Hepatic stellate cell (primary cell): Measurements from ENCODE around the gene FERMT3.

Experiments
- DNase-seq: peaks from one replicate; pipeline ENCODE4 v3.0.0; 2011; ENCODE audit warnings: low spot score

Gene FERMT3

DNA sequence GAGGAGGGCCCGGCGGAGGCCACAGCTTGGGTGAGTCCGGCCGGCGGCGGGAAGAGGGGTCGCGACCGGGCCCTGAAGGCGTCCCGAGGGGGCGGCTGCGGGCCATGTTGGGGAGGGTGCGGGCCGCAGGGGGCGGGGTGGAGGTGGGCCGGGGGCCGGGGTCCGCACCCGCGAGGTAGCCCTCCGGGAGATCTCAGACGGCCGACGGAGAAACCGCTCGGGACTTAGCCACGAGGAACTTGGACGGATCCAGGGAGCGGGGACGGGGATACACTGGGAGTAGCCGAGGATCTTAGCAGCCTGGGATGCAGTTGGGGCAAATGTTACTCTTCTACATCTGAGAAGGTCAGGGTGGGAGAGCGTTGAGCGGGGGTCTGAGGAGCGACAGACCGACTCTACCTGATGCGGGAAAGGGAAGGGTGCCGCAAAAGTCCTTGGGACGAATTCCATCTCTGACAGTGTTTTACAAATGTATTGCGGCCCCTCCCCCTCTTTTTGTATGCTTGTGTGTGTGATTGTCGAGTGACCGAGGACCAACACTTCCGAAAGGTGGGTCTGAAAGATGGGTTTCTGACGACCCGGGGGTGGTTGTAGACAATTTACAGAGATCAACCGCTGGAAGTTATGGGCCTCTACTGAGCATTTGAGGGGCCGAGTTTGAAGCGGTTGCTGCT lies 19.9 kb upstream of the FERMT3 start:
- DNase-seq = no peak

DNA sequence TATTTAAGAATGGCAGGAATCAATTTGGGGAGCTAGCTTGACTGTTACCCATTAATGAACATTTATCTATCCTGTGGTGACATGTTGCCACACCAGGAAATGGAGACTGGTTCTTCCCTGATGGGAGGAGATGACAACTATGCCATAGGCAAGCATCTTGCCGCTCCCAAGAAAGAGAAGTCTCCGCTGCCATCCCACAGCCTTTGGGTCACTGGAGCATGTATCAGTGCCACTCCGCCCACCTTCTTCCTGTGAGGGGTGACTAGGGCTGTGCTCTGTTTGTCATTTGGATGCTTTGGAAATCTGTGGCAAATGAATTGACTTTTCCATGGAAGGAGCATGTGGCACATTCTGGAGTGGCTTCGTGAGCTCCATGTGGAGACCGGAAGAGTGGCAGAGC lies 14.1 kb upstream of the FERMT3 start:
- no peak for DNase-seq

DNA sequence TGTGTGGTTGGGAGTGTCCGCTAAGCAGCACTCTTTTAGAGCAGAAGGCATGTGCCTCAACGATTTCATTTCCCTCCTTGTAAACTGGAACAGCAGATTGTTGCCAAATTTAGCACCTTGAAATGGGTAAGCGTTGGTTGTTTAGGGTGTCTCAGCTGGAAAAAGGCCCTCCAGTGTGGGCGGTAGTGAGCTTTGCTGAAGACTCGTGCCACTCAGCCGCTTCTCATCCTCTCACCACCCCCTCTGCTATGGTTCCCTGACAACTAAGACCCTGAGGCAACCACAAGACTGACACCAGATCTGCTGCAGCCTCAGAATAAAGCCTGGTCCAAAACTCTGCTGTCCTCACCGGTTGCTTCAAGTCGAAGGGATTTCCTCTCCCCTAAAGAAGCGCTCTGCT lies 9.9 kb upstream of the FERMT3 start:
- no peak for DNase-seq

DNA sequence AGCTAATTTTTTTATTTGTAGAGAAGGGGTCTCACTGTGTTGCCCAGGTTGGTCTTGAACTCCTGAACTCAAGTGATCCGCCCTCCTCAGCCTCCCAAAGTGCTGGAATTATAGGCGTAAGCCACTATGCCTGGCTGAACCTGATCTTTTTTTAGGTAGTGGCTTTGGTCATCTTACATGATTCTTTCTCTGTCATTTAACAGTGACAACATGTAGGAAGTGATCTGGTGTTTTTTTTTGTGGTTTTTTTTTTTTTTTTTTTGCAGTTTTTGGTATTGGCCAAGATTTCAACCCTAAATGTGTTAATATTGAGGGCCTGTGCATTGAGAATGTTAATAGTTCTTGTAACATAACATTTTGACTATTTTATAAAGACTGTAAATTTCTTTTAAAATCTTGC lies 8.0 kb upstream of the FERMT3 start:
- DNase-seq = no peak

DNA sequence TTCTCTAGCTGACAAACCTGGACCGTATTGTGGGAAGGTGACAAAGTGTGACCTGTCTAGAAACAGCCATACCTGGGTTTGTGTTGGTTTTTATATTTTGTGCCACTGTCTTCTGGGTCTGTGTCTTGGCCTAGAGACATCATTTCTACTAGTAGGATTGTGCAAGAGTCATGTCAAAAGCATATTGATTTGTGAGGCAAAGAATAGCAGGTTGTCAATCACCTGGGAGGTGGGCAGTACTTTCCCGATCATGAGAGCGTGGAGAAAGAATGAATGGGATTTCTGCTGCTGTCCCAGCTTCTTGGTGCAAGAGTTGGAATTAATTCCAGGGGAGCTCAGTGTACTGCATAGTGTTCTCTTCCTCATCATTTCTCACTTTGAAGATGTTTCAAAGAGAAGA lies 5.0 kb upstream of the FERMT3 start:
- DNase-seq = no peak

DNA sequence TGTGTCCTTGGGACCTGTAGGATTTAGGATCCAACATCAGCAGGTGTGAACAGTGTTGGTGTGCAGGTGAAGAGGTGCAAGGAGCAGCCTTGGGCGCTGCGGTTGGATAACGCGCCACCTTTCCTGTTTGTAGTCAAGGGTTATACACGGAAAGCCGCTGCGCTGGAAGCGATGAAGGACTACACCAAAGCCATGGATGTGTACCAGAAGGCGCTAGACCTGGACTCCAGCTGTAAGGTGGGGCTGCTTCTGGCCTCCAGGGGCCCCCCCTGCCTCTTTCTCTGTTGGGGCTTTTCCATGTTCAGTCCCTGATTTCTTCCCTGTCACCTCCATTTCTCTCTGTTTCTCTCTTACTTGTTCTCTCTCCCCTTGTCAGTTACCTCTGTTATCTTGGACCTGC lies 3.5 kb upstream of the FERMT3 start:
- no peak for DNase-seq

DNA sequence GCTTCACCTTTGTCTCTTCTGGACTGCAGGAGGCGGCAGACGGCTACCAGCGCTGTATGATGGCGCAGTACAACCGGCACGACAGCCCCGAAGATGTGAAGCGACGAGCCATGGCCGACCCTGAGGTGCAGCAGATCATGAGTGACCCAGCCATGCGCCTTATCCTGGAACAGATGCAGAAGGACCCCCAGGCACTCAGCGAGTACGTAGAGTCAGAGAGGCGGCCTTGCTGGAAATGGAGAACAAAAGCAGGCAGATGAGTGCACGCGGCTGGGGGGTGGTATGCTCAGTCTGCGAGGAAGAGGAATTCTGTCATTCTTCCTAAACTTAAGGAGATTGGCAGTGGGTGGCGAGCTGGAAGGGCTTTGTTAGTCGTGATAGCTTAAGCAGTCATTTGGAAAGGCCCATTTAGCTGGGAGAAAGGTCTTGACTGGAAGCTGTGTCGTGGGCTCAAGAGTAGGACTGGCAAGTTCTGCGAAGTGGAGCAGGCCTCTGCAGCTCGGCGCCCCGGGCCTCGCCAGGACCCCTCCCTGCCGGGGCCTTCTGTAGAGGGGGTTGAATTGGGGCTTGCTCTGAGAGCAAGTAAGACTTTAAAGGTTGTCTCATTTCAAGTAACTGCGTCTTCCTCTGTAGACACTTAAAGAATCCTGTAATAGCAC lies 3.0 kb upstream of the FERMT3 start:
- DNase-seq = no peak

DNA sequence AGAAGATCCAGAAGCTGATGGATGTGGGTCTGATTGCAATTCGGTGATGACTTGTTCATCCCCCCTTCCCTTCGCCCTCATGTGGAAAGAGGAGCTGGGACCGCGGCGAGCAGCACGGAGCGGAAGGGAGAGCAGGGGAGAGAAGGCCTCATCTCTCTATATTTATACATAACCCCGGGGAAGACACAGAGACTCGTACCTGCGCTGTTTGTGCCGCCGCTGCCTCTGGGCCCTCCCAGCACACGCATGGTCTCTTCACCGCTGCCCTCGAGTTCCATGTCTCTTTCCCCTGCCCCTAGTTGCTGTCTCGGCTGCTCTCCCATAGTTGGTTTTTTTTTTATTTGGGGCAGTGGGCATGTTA lies 2.5 kb upstream of the FERMT3 start:
- no peak for DNase-seq

DNA sequence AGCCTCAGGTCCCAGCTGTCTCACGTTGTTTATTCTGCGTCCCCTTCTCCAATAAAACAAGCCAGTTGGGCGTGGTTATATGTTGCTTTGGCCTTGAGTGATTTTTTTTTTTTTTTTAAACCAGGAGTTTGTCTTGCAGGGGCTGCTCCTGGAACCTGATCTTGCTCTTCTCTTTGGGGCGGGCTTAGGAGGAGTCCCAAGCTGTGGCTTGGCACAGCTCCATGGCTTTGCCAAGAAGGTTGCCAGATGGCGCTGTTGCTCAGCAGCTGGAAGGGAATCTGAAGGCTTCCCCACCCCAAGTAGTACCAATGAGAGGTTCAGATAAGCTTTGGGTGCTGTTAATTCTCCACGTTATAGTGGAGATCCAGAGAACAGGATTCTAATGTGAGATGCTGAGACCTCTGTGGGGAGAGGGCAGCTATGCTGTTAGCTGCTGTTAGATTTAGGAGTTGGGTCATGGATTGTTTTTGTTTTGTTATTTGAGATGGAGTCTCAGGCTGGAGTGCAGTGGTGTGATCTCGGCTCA lies 2.0 kb upstream of the FERMT3 start:
- peak; percentile 97 for DNase-seq

DNA sequence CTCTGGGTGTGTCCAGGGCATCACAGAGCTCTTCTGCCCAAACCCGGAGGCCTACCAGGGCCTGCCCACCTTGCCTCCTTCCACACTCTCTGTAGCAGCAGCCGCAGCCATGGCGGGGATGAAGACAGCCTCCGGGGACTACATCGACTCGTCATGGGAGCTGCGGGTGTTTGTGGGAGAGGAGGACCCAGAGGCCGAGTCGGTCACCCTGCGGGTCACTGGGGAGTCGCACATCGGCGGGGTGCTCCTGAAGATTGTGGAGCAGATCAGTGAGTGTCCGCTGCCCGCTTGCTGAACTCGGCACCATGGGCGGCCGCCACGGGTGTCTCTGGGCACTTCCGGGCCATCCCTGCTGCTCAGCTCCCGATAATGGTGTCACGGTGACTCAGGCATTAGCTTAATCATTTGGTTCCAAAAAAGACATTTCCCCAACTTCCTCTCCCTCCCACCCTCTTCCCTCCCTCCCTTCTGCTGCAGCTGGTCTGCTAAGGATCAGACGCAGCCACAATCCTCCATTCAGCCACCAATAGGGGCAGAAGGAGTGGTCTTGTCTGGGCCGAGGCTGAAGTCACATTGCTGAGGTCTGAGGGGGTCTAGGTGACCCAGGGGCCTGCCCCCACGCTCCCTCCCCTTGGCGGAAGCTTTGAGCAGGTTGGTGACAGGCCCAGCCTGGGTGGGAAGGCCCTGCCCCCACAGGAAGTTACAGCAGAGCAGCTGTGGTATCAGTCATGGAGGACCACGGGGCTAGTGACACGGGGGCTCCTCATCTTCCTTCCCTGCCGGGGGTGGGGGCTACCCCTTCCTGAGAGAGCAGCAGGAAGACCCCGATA lies 950 bp downstream of the FERMT3 start:
- DNase-seq = peak; percentile 93

DNA sequence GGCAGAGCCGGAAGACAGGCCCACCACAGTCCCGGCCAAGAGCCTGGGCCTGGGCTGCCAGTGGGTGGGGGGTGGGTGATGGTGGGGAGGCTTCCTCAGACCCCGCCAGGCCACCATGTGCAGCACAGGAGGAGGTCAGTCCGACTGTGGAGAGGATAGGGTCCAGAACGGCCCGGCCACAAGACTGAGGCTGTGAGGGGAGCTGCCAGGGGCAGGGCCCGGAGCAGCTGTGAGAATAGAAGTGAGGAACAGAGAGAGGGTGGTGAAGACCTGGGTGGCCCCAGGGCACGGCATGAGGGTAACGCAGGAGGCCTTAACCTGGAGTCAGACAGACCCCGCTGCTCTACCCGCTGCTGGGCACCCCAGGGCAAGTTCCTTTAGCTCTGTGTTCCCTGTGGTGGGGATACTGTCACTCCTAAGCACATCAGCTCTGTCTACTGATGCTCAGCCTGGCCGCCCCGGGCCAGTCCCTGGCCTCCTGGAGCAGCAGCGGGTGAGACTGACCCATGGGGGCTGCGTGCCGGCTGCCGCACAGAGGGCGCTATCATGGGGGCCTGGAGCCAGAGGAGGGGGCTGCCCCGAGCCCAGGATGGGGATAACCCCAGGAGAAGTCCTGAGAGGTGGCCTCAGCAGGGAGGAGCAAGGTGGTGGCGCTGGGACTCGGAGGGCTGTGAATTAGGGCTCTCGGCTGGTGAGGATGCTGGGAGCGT lies 1.7 kb downstream of the FERMT3 start:
- DNase-seq = no peak

DNA sequence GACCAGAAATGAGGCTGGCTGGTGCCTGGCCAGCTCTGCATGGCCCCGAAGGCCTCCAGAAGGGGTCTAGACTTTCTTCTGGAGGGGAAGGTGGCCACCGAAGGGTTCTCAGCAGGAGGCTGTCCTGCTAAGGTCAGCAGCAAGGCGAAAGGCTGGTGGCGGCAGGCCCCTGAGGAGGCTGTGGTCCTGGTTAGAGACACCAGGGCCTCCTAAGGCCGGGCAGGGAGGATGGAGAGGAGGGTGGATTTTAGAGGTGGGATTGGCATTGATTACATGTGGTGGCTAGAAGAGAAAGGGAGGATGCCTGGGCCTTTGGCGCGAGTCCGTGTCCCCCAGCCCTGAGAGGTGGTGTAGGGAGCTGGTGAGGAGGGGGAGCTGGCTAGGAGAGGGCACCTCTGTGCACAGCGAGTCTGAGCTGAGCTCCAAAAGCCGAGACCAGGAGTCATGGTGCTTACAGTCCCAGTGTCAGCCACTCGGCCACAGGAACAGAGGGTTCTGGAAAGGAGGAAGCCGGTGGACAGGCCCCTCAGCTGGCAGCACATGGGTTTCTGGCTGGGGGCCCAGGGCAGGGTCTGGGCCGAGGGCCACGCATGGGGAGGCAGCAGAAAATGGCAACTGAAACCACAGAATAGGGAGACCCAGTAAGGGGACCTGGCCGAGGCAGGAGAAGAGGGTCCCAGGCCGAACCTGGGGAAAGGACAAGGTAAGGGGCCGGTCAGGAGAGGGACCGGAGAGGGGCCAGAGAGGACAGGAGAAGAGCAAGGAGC lies 2.5 kb downstream of the FERMT3 start:
- DNase-seq = no peak

DNA sequence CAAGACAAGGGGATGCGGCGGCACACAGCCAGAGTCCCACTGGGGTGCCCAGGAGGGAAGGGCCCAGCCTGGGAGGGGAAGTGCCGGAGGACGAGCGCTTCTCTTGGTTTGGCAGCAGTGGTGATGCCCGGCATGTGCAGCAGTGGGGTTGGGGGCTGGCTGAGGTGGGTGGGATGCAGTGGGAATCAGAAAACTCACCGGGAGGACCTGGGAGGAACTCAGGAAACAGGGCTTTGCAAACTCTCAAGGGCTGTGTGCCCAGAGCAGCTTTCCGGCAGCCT lies 3.0 kb downstream of the FERMT3 start:
- no peak for DNase-seq

DNA sequence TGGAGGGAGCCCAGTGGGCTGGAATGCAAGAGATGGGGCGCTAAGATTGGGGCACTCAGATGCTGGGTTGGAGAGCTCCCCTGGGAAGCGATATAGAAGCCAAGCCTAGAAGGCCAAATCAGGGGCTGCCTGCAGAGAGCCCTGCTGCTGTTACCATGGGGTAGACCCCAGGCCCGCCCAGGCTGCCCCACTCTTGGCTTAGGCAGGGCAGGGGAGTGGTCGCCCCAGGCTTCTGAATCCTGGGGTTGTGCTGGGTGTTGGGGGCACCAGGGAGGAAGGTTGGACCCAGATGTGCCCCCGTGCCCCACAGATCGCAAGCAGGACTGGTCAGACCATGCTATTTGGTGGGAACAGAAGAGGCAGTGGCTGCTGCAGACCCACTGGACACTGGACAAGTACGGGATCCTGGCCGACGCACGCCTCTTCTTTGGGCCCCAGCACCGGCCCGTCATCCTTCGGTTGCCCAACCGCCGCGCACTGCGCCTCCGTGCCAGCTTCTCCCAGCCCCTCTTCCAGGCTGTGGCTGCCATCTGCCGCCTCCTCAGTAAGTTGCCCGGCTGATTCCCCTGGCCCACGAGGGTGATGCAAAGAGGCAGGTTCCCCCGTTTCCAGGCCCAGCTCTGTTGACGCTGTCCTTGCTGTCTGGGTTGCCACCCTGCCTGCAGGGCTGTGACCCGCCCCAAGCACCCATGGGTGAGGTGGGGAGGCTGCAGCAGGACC lies 3.9 kb downstream of the FERMT3 start:
- no peak for DNase-seq

DNA sequence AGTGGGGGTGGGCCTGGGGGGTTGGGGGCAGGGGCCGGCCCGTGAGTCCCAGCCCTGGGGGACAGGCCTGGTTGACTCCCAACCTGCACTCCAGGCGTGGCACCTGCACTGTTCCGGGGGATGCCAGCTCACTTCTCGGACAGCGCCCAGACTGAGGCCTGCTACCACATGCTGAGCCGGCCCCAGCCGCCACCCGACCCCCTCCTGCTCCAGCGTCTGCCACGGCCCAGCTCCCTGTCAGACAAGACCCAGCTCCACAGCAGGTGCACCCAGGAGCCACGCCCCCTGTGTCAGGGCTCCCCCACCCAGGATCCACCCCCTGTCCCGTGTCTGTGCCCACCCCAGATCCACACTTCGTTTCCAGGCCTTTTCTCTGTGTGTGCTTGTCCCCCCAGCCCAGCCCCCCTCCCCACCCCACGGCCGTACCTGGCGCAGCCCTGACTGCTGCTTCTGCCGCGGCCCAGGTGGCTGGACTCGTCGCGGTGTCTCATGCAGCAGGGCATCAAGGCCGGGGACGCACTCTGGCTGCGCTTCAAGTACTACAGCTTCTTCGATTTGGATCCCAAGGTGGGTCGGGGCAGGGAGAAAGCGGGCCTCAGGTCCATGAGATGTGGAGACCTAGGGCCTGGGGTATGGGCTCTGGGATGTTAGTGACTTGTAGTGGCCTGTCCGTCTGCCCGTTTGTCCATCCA lies 4.8 kb downstream of the FERMT3 start:
- DNase-seq = no peak

DNA sequence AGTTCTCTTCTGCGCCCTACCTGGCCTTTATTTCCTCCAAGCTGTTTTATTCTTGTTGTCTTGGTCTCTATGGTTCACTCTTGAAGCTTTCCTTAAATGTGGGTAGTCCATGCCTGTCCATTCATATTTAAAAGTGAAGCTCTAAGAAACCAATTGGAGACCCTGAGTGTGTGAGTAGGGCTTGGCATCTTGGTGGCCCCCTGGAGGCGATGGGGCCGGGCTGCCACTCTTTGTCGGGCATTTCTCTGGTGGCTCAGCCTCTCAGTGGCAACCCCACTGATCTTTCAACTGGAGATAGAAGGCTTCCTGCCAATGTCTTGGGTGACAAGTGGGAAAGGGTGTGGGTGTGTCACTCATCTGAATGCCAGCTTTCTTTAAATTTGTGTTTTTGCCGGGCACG lies 10.4 kb downstream of the FERMT3 start:
- no peak for DNase-seq

DNA sequence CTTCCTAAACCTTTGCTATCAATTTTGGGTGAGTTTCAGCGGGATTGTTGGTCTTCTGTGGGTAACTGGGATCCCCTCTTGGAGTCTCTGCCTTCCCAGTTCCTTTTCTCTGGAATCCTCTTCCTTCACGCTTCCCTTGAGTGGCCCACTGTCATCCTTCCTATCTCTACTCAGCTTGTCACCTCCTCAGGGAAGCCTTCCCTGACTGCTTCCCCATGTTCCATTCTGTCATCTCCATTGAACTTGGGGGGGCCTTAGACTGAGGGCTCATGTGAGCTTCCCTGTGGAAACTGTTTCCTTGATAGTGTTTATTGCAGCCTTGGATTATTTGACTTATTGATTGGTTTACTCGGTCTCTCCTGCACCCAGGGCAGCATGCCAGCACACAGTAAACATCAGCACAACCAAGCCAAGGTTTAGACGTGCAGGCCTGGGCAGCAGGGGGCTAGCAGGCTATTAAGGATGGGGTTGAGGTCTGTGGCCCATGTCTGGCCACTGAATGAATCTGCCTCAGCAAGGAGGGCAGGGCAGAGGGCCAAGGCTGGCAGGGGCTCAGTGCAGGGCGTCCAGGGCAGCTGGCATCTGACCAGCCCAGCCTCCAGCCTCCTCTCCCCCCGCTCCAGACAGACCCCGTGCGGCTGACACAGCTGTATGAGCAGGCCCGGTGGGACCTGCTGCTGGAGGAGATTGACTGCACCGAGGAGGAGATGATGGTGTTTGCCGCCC lies 12.3 kb downstream of the FERMT3 start:
- no peak for DNase-seq

DNA sequence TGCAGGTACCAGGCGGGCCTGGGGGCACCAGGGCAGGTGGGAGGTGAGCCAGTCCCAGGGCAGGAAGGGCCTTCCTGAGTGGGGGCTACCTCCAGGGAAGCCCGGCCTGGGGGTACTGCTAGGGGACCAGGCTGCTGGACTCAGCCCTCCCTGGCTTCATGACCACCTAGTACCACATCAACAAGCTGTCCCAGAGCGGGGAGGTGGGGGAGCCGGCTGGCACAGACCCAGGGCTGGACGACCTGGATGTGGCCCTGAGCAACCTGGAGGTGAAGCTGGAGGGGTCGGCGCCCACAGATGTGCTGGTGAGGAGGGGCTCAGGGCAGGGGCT lies 12.8 kb downstream of the FERMT3 start:
- DNase-seq = no peak

DNA sequence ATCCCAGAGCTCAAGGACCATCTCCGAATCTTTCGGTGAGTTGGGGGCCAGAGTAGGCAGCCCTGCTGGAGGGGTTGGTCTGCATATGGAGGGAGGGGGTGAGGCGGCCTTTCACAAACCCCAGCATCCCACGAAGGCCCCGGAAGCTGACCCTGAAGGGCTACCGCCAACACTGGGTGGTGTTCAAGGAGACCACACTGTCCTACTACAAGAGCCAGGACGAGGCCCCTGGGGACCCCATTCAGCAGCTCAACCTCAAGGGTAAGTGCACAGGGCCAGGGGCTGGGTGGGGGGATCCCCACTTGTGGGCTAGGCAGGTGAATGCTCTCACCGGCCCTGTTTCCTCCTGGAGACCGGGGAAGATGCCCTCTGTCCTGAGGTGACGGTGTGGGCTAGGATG lies 13.2 kb downstream of the FERMT3 start:
- DNase-seq = no peak

DNA sequence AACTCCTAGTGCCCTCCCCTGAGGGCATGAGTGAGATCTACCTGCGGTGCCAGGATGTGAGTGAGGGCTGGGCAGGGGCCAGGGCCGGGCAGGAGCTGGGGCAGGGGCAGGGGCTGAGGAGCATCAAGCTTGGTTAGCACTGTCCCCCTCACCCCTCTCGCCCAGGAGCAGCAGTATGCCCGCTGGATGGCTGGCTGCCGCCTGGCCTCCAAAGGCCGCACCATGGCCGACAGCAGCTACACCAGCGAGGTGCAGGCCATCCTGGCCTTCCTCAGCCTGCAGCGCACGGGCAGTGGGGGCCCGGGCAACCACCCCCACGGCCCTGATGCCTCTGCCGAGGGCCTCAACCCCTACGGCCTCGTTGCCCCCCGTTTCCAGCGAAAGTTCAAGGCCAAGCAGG lies 13.8 kb downstream of the FERMT3 start:
- no peak for DNase-seq
